Panc1 (cell line): ENCODE data around the gene DCUN1D3. TPM values are rescaled to one million over a fixed set of nuclear protein-coding genes. Genes with fewer than 3 reads are reported as not detected.

Experiments
- ATAC-seq: fragments of 200-7000 bp; cut with Tn5 transposase; 2 replicates; pipeline ENCODE4 v1.9.1; 2020; ENCODE audit warnings: mild to moderate bottlenecking, moderate library complexity
- BruUV-seq: library from RNA; stranded (reverse); fragments of 400-500 nt; replicated peaks from 2 replicates; lab custom pipeline; 2021; lab: Mats Ljungman, UMichigan
- CTCF ChIA-PET: fragments of 300-600 bp; sonication (Branson Sonifier 250); formaldehyde crosslinking; loops from one replicate; lab custom pipeline; 2022; ENCODE audit warnings: antibody characterized with exemption; lab: Charles Lee
- POLR2A ChIA-PET: fragments of 300-600 bp; sonication (Branson Sonifier 250); formaldehyde crosslinking; loops from one replicate; lab custom pipeline; 2022; ENCODE audit warnings: antibody characterized with exemption; lab: Charles Lee
- DNase-seq: peaks from one replicate; pipeline ENCODE4 v3.0.0-alpha.2; 2010; ENCODE audit warnings: low read depth, low spot score
- H3K27ac ChIP-seq: 2 replicates; pipeline ENCODE4 v1.5.1; 2011; ENCODE audit warnings: mild to moderate bottlenecking, low read length, inconsistent platforms
- H3K27me3 ChIP-seq: fragments of 200-500 bp; sonication (Bioruptor generic); 2 replicates; pipeline ENCODE4 v1.6.0; 2014; ENCODE audit warnings: low read length, inconsistent platforms; ENCODE audit not compliant: control insufficient read depth, insufficient read depth
- H3K36me3 ChIP-seq: fragments of 200-500 bp; sonication (Bioruptor generic); 2 replicates; pipeline ENCODE4 v1.5.1; 2014; ENCODE audit warnings: inconsistent platforms, mild to moderate bottlenecking, low read length, moderate library complexity; ENCODE audit not compliant: control insufficient read depth, insufficient read depth
- H3K4me1 ChIP-seq: 2 replicates; pipeline ENCODE4 v1.5.1; 2011; ENCODE audit warnings: inconsistent platforms, mild to moderate bottlenecking, low read length, moderate library complexity; ENCODE audit not compliant: control insufficient read depth, insufficient read depth
- H3K4me3 ChIP-seq, 2 experiments: 2 replicates each; pipeline ENCODE4 v1.5.1; 2011 to 2012; ENCODE audit warnings: low read depth in 2 of 2, low read length in 2 of 2, mild to moderate bottlenecking in 2 of 2, inconsistent platforms in 1 of 2, moderate library complexity in 1 of 2
- H3K9me3 ChIP-seq: fragments of 200-500 bp; sonication (Bioruptor generic); 2 replicates; pipeline ENCODE4 v1.5.1; 2014; ENCODE audit warnings: low read depth, mild to moderate bottlenecking, inconsistent platforms, low read length, moderate library complexity; ENCODE audit not compliant: control insufficient read depth, insufficient read depth
- CTCF ChIP-seq: fragments of 450-650 bp; IDR thresholded peaks from 2 replicates; pipeline ENCODE4 v1.5.1; 2017; ENCODE audit warnings: mild to moderate bottlenecking
- POLR2AphosphoS5 ChIP-seq: IDR thresholded peaks from 2 replicates; pipeline ENCODE4 v1.6.1; 2012; ENCODE audit warnings: mild to moderate bottlenecking, low read depth, low read length, moderate library complexity
- REST ChIP-seq, 2 experiments: IDR thresholded peaks; 2 replicates each; pipeline ENCODE4 v1.6.1; 2011 to 2012; ENCODE audit warnings: low read depth in 2 of 2, control low read depth in 1 of 2, low read length in 1 of 2, mild to moderate bottlenecking in 1 of 2, moderate library complexity in 1 of 2; ENCODE audit not compliant: insufficient read depth in 1 of 2
- SIN3A ChIP-seq: IDR thresholded peaks from 2 replicates; pipeline ENCODE4 v1.6.1; 2012; ENCODE audit warnings: low read depth, mild to moderate bottlenecking, low read length, moderate library complexity, borderline replicate concordance; ENCODE audit not compliant: insufficient read depth
- TCF7L2 ChIP-seq: IDR thresholded peaks from 2 replicates; pipeline ENCODE4 v1.6.1; 2011; ENCODE audit warnings: mild to moderate bottlenecking, low read depth, low read length, inconsistent platforms
- in situ Hi-C: cut with HindIII; loops from 2 replicates; pipeline ENCODE4 v1.10.0; 2016; ENCODE audit warnings: low sequenced_read_pairs, low pct_unique_long_range_greater_than_20kb
- intact Hi-C: fragments of 100-400 bp; cut with micrococcal nuclease; formaldehyde crosslinking; loops from one replicate; pipeline ENCODE4 v1.10.0; 2022; ENCODE audit not compliant: unreplicated experiment
- total RNA-seq: library from RNA; stranded (reverse); gene quantifications from one replicate; pipeline ENCODE4 v1.2.1, GENCODE V29; 2021; ENCODE audit not compliant: unreplicated experiment

Gene DCUN1D3
- total RNA-seq, 1 experiment from 2014 or later = 23.5 TPM

- H3K27me3 ChIP-seq = no peaks in the 10 kb centered on the region
- ATAC-seq (peak; percentile 1), DNase-seq (no peak)
- no TSS peak for BruUV-seq
- TF ChIP-seq SIN3A (no peak), POLR2AphosphoS5 (no peak), CTCF (no peak), REST (IDR thresholded peaks at IDR 0.05; ENCODE audit: insufficient read depth in 1 of 2, low read depth in 2 of 2, low read length in 1 of 2) (no peak), TCF7L2 (no peak)
- POLR2A ChIA-PET = interaction anchor here (0.5 to 0.7 kb wide), 2 partner anchors 151 to 256 kb away, joined by 3 to 8 read pairs; no protein-coding TSS in a partner anchor
- CTCF ChIA-PET = no interaction called here
- H3K4me1 ChIP-seq = peaks cover 61% of the 10 kb centered on the region
- in situ Hi-C loops (no loop called here), intact Hi-C loops (no loop called here)
- H3K36me3 ChIP-seq = peaks cover 3% of the 10 kb centered on the region; the same call in 1 of the 2 replicates
- peak overlapping the region; percentile 82 to 91 for H3K4me3 ChIP-seq
- H3K9me3 ChIP-seq = no peaks in the 10 kb centered on the region
- H3K27ac ChIP-seq = peak overlapping the region; percentile 98
Measured at GRCh38 chr16:20901068-20901435, 894 bp upstream of the DCUN1D3 start.

- in situ Hi-C loops = no loop called here
- Histone ChIP-seq H3K4me1 (peaks cover 48% of the 10 kb centered on the region), H3K27ac (peak overlapping the region; percentile 84)
Measured at GRCh38 chr16:20899477-20900298, 470 bp downstream of the DCUN1D3 start.

More at GRCh38 chr16:20899477-20900298, 470 bp downstream of the DCUN1D3 start:
- intact Hi-C loops = no loop called here
- Histone ChIP-seq H3K4me3 (peak overlapping the region; percentile 82 to 91), H3K9me3 (no peaks in the 10 kb centered on the region), H3K36me3 (peaks cover 3% of the 10 kb centered on the region), H3K27me3 (no peaks in the 10 kb centered on the region)
- no peak for DNase-seq
- ATAC-seq = no peak
- TF ChIP-seq SIN3A (peak; percentile 72; the same call in 1 of the 2 replicates), REST (IDR thresholded peaks at IDR 0.05; ENCODE audit: insufficient read depth in 1 of 2, low read depth in 2 of 2, low read length in 1 of 2) (no peak), CTCF (no peak), POLR2AphosphoS5 (0 out of 2 replicates have a peak, but pooled peaks have one; percentile 14), TCF7L2 (no peak)
- BruUV-seq = no TSS peak
- ChIA-PET POLR2A (interaction anchor here (0.6 to 1.0 kb wide), 6 partner anchors 15 to 499 kb away, joined by 4 to 16 read pairs (median 4); partner anchors contain the start of gene ACSM3), CTCF (no interaction called here)
